Liver (tissue), 9 donors: ENCODE results near the gene MUCL3. TPM values are rescaled to one million over a fixed set of nuclear protein-coding genes. Genes with fewer than 3 reads are reported as not detected.

Experiments
- DNase-seq: peaks from one replicate; pipeline ENCODE4 v3.0.0-alpha.2; 2017; ENCODE audit warnings: low spot score
- H3K27ac ChIP-seq, 2 donors: one replicate each; pipeline ENCODE4 v1.7.0; 2013; ENCODE audit warnings: inconsistent platforms in 2 of 2, low read length in 2 of 2, control low read depth in 1 of 2, low read depth in 1 of 2, mild to moderate bottlenecking in 1 of 2
- H3K27me3 ChIP-seq, 4 donors: one replicate each; pipeline versions ENCODE4 v1.6.1 to v1.7.0; 2013; ENCODE audit warnings: low read length in 3 of 4, inconsistent platforms in 1 of 4, mild to moderate bottlenecking in 1 of 4, moderate library complexity in 1 of 4; ENCODE audit not compliant: control insufficient read depth in 4 of 4, insufficient read depth in 4 of 4
- H3K36me3 ChIP-seq, 4 donors: one replicate each; pipeline versions ENCODE4 v1.6.1 to v1.7.0; 2013; ENCODE audit warnings: low read length in 3 of 4, mild to moderate bottlenecking in 3 of 4, low read depth in 1 of 4, moderate library complexity in 1 of 4; ENCODE audit not compliant: control insufficient read depth in 4 of 4, insufficient read depth in 3 of 4
- H3K4me1 ChIP-seq, 4 donors: one replicate each; pipeline versions ENCODE4 v1.6.1 to v1.7.0; 2013; ENCODE audit warnings: low read length in 3 of 4, mild to moderate bottlenecking in 3 of 4, moderate library complexity in 1 of 4; ENCODE audit not compliant: control insufficient read depth in 4 of 4, insufficient read depth in 4 of 4
- H3K4me3 ChIP-seq, 3 donors: one replicate each; pipeline versions ENCODE4 v1.6.1 to v1.7.0; 2013; ENCODE audit warnings: low read length in 3 of 3, control low read depth in 1 of 3, low read depth in 1 of 3, mild to moderate bottlenecking in 1 of 3
- H3K9ac ChIP-seq, 2 donors: one replicate each; pipeline ENCODE4 v1.7.0; 2013; ENCODE audit warnings: low read length in 2 of 2, mild to moderate bottlenecking in 2 of 2, moderate library complexity in 2 of 2, control low read depth in 1 of 2, low read depth in 1 of 2
- H3K9me3 ChIP-seq, 4 donors: one replicate each; pipeline versions ENCODE4 v1.6.1 to v1.7.0; 2013; ENCODE audit warnings: low read length in 3 of 4; ENCODE audit not compliant: control insufficient read depth in 4 of 4
- ATF3 ChIP-seq: IDR thresholded peaks from 2 replicates; pipeline ENCODE4 v1.6.1; 2016; ENCODE audit warnings: antibody characterized with exemption
- CTCF ChIP-seq: fragments of 150-350 bp; IDR thresholded peaks from 2 replicates; pipeline ENCODE4 v1.5.1; 2017; ENCODE audit warnings: improper control_type of control experiment, low read depth, low read length; ENCODE audit not compliant: missing input control
- EGR1 ChIP-seq, 2 donors: IDR thresholded peaks; 2 replicates each; pipeline ENCODE4 v1.6.1; 2016 to 2018; ENCODE audit warnings: antibody characterized with exemption in 2 of 2, low read depth in 2 of 2
- FOXA1 ChIP-seq: IDR thresholded peaks from 2 replicates; pipeline ENCODE4 v1.6.1; 2016; ENCODE audit warnings: antibody characterized with exemption
- FOXA2 ChIP-seq: IDR thresholded peaks from 2 replicates; pipeline ENCODE4 v1.6.1; 2016; ENCODE audit warnings: antibody characterized with exemption
- GABPA ChIP-seq, 2 donors: IDR thresholded peaks in 1 of 2; conservative IDR thresholded peaks in 1 of 2; 2 replicates each; pipeline ENCODE4 v1.6.1; 2016; ENCODE audit warnings: antibody characterized with exemption in 2 of 2, mild to moderate bottlenecking in 1 of 2, moderate library complexity in 1 of 2
- HNF4A ChIP-seq, 2 donors: conservative IDR thresholded peaks; 2 replicates each; pipeline ENCODE4 v1.6.1; 2016; ENCODE audit warnings: antibody characterized with exemption in 2 of 2, mild to moderate bottlenecking in 2 of 2
- HNF4G ChIP-seq: IDR thresholded peaks from 2 replicates; pipeline ENCODE4 v1.6.1; 2016; ENCODE audit warnings: antibody characterized with exemption
- JUND ChIP-seq, 2 donors: IDR thresholded peaks; 2 replicates each; pipeline ENCODE4 v1.6.1; 2016; ENCODE audit warnings: antibody characterized with exemption in 2 of 2
- MAX ChIP-seq: IDR thresholded peaks from 2 replicates; pipeline ENCODE4 v1.6.1; 2016; ENCODE audit warnings: antibody characterized with exemption
- NR2F2 ChIP-seq: IDR thresholded peaks from 2 replicates; pipeline ENCODE4 v1.6.1; 2016; ENCODE audit warnings: antibody characterized with exemption
- RAD21 ChIP-seq, 2 donors: IDR thresholded peaks; 2 replicates each; pipeline ENCODE4 v1.6.1; 2016; ENCODE audit warnings: antibody characterized with exemption in 2 of 2, mild to moderate bottlenecking in 2 of 2
- REST ChIP-seq: IDR thresholded peaks from 2 replicates; pipeline ENCODE4 v1.6.1; 2016; ENCODE audit warnings: antibody characterized with exemption, mild to moderate bottlenecking
- RXRA ChIP-seq, 2 donors: IDR thresholded peaks; 2 replicates each; pipeline ENCODE4 v1.6.1; 2017 to 2018; ENCODE audit warnings: antibody characterized with exemption in 2 of 2, mild to moderate bottlenecking in 1 of 2
- SP1 ChIP-seq: IDR thresholded peaks from 2 replicates; pipeline ENCODE4 v1.6.1; 2018; ENCODE audit warnings: antibody characterized with exemption, mild to moderate bottlenecking
- TAF1 ChIP-seq: conservative IDR thresholded peaks from 2 replicates; pipeline ENCODE4 v1.6.1; 2016; ENCODE audit warnings: antibody characterized with exemption, mild to moderate bottlenecking
- YY1 ChIP-seq: IDR thresholded peaks from 2 replicates; pipeline ENCODE4 v1.6.1; 2016; ENCODE audit warnings: antibody characterized with exemption, mild to moderate bottlenecking
- ZBTB33 ChIP-seq: IDR thresholded peaks from 2 replicates; pipeline ENCODE4 v1.6.1; 2016; ENCODE audit warnings: antibody characterized with exemption
- WGBS: extraction: QIAGEN DNeasy Blood & Tissue Kit; methylation state at CpG from one replicate; pipeline ENCODE4 v1.1.7; 2013; 5-methylcytosine and 5-hydroxymethylcytosine counted together
- polyA plus RNA-seq, 2 donors: library from polyadenylated mRNA; stranded (reverse) in 1 of 2; unstranded in 1 of 2; fragments of 200-250 nt in 1 of 2; fragments of >200 nt in 1 of 2; fragmentation: Nextera tagmentation in 1 of 2; extraction: Ambion mirVana in 1 of 2; gene quantifications; one replicate each; pipeline versions ENCODE4 v1.2.1 to v1.2.3, GENCODE V29; 2013 to 2015
- total RNA-seq, 2 donors: library from RNA; depleted of rRNA; stranded (reverse); fragments of >200 nt; gene quantifications; one replicate each; pipeline ENCODE4 v1.2.3, GENCODE V29; 2014
- donor health status: healthy.
- donor health status: healthy.
- donor health status: healthy.
- donor health status: healthy.
- donor health status: healthy.

MUCL3 gene
- total and polyA plus RNA-seq, 4 donors: under 0.01 TPM; not detected in 3

- DNase-seq: no peak
- Histone ChIP-seq H3K27ac (no peak overlapping the region), H3K36me3 (no peaks in the 10 kb centered on the region), H3K9ac (no peak overlapping the region), H3K4me3 (no peak overlapping the region), H3K4me1 (peaks cover 0 to 8% (median 0%) of the 10 kb centered on the region in 4 donors), H3K9me3 (no peaks in the 10 kb centered on the region), H3K27me3 (no peaks in the 10 kb centered on the region)
- WGBS: 15% methylated on average over 13 of the region's 13 CpGs
- no peak for TF ChIP-seq JUND (IDR thresholded peaks at IDR 0.05)
- TF ChIP-seq ATF3: no peak
- no peak for TF ChIP-seq RXRA (IDR thresholded peaks at IDR 0.05)
- TF ChIP-seq RAD21 (IDR thresholded peaks at IDR 0.05): peak in 1 of 2 donors; percentile 11
- TF ChIP-seq CTCF: peak; percentile 28
- TF ChIP-seq FOXA1: no peak
- no peak for TF ChIP-seq YY1
These were observed 41.4 kb downstream of the MUCL3 start for GRCh38 chr6:30981942-30982772.

GRCh38 chr6:30983439-30983838, 42.7 kb downstream of the MUCL3 start, which contains the start of gene MUC21:
Gene MUC21 (plus strand): TSS chr6:30983718. CDS start chr6:30983959, 241 bp downstream.
- no peak within 1 kb of the TSS for H3K4me3 ChIP-seq
- H3K9ac ChIP-seq: no peak within 1 kb of the TSS
- 81% methylated on average over 6 of the region's 6 CpGs for WGBS
- TF ChIP-seq HNF4A (conservative IDR thresholded peaks at IDR 0.05) (no peak), TAF1 (no peak), CTCF (no peak), FOXA2 (no peak), GABPA (IDR thresholded peaks at IDR 0.05 in 1 of 2, conservative IDR thresholded peaks at IDR 0.05 in 1 of 2) (no peak), ATF3 (no peak), MAX (no peak), EGR1 (IDR thresholded peaks at IDR 0.05; ENCODE audit: low read depth in 2 of 2) (no peak), SP1 (no peak), RXRA (IDR thresholded peaks at IDR 0.05) (no peak), REST (no peak), YY1 (no peak), HNF4G (no peak), FOXA1 (no peak), RAD21 (IDR thresholded peaks at IDR 0.05) (no peak), ZBTB33 (no peak), JUND (IDR thresholded peaks at IDR 0.05) (no peak), NR2F2 (no peak)
- no peaks in the 10 kb centered on the region for H3K36me3 ChIP-seq
- H3K27me3 ChIP-seq: no peaks in the 10 kb centered on the region
- H3K9me3 ChIP-seq: no peaks in the 10 kb centered on the region
- no peak for DNase-seq
- peaks cover 0 to 8% (median 0%) of the 10 kb centered on the region in 4 donors for H3K4me1 ChIP-seq
- no peak within 1 kb of the TSS for H3K27ac ChIP-seq
